IPS DF 19.7 (cell line): Measurements from ENCODE around the gene NLGN1.

Experiments used
- DNase-seq: peaks from one replicate; pipeline ENCODE4 v3.0.0-alpha.2; 2013; ENCODE audit warnings: low read depth, low spot score

The NLGN1 gene

GRCh38 chr3:174275336-174275735, 877.8 kb downstream of the NLGN1 start:
- DNase-seq = no peak

DNA sequence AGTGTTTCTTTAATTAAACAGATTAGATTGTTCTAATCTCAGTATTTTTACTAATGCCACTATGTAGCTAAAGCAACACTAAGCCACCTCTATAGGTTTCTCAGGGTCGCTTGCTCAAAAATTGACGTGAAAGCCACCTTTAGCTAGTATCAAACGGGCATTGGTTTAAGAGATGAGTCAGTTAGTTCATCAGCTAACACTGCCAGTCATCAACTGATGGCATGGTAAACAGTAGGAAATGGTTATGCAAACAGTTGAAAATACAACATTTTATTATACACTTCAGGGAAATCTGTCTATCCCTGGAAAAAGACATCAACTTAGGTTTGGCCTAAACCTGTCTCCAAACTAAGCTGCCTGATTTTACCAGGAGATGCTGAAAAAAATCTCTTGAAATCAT, 879.3 kb downstream of the NLGN1 start:
- no peak for DNase-seq

DNA sequence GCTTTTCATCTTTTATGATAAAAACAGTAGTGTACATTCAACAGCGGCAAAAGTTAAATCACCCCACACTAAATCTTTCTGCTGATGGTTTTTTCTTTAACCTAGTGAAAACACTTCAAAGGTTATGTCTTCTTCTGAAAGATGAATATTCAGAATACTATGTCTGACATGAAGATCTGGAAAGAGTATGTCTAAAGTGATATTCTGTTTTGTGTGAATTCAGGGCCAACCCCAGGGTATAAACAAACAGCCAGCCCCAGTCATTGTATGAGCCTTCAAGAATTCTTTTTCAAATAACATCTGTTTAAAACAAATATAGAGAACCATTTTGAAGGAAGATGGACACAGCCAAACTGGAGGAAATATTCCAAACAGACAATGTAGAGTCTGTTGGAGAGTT, 880.5 kb downstream of the NLGN1 start:
- DNase-seq = no peak

DNA sequence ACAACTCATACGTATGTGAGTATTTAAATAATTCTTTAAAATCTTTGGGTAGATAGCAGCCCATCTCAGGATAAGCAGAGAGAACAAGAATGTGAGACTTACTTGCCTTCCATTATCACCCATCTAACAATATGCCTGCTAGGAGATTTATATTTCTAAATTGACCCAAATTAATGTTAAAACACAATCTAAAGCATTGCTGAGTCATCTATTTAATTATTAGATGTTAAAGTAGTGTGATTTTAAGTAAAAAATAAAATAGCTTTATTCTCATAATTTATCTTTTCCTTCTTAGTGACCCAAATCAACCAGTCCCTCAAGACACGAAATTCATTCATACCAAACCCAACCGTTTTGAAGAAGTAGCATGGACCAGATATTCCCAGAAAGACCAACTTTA, 882.6 kb downstream of the NLGN1 start:
- DNase-seq = no peak

- DNase-seq = no peak
Observed at GRCh38 chr3:174285242-174285864, 887.8 kb downstream of the NLGN1 start.

DNA sequence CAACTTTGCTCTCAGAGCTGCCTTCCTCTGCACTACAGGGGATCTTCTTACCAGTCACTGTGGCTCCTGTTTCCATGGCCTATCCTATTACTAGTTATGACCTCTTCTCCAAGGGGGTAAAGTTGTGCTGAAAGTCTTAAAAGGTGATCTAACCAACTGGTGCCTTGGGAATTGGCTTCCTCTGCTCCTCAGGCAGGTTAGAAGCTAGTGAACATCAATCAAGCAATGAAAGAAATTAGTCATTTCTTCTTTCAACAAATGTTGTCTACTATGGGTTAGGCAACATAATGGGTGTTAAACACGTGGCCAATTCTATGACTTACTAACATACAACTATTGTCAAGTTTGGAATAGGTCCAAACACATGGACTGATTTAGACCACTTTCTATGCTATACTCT, 890.2 kb downstream of the NLGN1 start:
- no peak for DNase-seq

GRCh38 chr3:174294616-174295015, 897.1 kb downstream of the NLGN1 start:
- DNase-seq = no peak

- no peak for DNase-seq
Observed at GRCh38 chr3:174295306-174296092, 898.0 kb downstream of the NLGN1 start.

- no peak for DNase-seq
Observed at GRCh38 chr3:174302746-174303315, 905.3 kb downstream of the NLGN1 start.

DNA sequence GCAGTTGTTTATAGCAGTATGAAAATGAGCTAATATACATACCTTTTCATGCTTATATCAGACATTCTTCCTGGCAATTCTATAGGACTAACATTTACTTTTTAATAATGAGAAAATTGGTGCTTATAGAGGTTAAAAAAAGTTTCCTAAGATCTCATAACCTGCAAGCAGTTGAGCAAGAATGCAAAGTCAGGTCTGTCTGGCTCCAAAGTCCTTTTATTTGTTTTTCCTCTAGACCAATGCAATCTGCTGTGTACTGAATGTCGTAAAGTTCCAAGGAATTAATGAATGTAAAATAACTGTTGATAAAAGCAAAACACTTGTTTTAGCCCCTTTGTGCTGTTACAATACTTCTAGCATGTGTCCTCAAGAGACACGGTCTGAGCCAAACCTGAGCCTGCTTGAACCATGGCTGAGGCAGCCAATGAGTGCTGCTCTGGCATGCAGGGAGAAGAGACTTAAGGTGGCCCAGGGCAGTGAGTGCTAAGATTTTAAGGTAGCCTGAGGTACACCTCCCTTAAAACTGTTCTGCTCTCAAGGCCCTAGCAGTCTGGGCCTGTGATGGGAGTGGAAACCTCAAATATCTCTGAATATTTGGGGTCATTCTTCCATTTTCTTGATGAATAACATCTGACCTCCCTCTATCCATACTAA, 906.5 kb downstream of the NLGN1 start:
- DNase-seq = no peak

DNA sequence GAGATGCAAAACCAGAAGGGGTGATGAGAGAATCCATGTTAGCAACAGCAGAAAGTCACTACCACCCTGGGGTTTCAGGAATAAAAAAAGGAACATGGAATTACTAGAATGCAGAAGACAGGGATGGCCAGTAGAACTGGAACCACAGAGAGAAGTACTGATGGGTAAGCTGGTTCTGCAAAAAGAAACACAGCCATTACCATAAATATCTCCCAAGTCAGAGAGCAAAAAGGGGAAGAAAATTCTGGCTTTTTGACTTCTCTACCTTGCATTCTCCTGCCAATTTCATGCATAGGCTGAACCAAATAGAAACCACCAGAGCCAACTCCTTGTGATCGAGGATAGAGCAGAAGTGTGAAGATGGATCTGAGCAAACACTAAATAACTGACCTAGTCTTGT, 911.2 kb downstream of the NLGN1 start:
- DNase-seq = no peak

- no peak for DNase-seq
Observed at GRCh38 chr3:174310475-174310983, 913.0 kb downstream of the NLGN1 start.

GRCh38 chr3:174315225-174315624, 917.7 kb downstream of the NLGN1 start:
- DNase-seq = no peak

- DNase-seq = no peak
Observed at GRCh38 chr3:174317005-174317404, 919.5 kb downstream of the NLGN1 start.

DNA sequence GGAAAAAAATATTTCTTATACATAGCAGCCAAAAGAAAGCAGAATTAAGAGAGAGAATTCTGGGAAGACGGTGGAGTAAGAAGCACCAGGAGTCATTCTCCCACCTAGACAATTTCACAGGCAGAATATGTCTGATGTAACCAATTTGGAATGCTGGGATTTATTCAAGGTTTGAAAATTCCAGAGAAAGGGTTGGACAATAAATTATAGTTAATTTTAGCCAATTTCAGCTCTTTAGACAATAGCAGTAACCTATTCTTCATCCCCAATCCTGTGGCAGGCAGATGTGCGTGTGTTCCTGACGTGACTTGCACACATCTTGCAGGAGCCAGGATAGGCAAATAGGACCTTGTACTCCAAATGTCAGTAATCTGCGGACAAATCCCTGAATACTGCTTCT, 920.6 kb downstream of the NLGN1 start:
- DNase-seq = no peak

GRCh38 chr3:174321548-174321947, 924.0 kb downstream of the NLGN1 start:
- no peak for DNase-seq

DNA sequence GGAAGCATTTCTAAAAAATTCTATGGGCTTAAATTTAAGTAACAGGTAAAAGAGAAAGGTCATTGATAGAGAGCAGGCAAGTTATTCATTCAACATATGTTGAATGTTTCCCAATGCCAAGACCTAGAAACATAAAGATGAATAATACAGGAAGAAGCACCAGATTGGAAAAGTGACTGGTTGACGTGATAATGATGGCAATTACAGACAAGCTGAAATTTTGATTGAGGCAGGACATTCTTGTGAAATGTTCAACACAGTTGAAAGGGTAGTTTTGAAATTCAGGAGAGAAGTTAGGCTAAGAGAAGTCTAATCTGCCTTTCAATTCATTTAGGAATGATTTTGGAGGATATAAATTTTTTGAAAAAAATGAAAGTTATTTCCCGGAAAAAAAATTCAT, 925.2 kb downstream of the NLGN1 start:
- DNase-seq = no peak

DNA sequence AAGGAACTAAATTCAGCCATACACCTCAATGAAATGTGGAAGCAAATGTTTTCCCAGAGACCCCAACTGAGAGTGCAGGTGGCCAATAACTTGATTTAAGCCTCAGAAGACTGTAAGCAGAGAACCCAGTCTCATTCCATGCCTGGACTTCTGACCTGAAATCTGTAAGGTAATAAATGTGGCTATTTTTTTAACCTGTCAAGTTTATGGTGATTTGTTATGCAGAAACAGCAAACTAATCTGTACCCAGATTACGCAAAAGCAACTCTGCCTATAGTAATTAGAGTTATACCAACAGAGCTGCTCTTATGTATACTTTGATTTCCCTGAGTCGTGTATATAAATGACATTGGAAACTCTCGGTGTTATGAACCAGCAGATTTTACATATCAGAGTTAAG, 927.6 kb downstream of the NLGN1 start:
- no peak for DNase-seq

GRCh38 chr3:174325834-174326700, 928.5 kb downstream of the NLGN1 start:
- no peak for DNase-seq

DNA sequence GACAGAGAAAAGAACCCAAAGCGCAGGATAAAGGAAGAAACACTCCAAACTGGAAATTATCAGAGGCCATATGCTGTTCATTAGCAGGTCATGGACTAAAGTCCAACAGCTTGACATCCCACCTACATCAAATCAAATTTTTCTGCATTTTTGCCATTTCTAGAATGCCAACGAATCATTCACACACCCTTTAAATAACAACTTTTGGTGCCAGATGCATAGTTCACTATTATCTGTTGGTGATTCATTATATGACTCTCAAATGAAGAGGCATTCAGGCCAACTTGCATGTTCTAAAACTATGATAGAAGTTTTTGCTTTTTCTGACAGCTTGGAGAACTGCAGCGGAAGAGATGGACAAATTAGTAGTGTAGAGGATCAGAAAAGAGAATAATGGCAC, 931.8 kb downstream of the NLGN1 start:
- no peak for DNase-seq

GRCh38 chr3:174330303-174330702, 932.8 kb downstream of the NLGN1 start:
- no peak for DNase-seq
